DOHH2 (cell line): ENCODE data around the gene NAALADL2.

Source experiments
- CTCF ChIP-seq: fragments of 200-600 bp; sonication (generic); IDR thresholded peaks from one replicate; pipeline ENCODE4 v1.5.1; 2014; ENCODE audit warnings: antibody characterized with exemption, mild to moderate bottlenecking, low read depth, low read length; ENCODE audit not compliant: poor library complexity, severe bottlenecking
- EZH2phosphoT487 ChIP-seq: fragments of 200-600 bp; sonication (generic); IDR thresholded peaks from 2 replicates; pipeline ENCODE4 v1.6.1; 2017; ENCODE audit warnings: borderline replicate concordance, mild to moderate bottlenecking, antibody characterized with exemption, low read length, moderate library complexity, mixed read lengths

- no peak for TF ChIP-seq CTCF
- TF ChIP-seq EZH2phosphoT487: no peak
These were observed 294.5 kb downstream of the NAALADL2 start for GRCh38 chr3:175153595-175153994.
